MM.1S (cell line): ENCODE data around the gene GCG.

Experiments
- CTCF ChIP-seq: fragments of 300-600 bp; sonication (generic); IDR thresholded peaks from 2 replicates; pipeline ENCODE4 v1.5.1; 2016; ENCODE audit warnings: antibody characterized with exemption, low read length, mixed read lengths
- EZH2 ChIP-seq: fragments of 300-600 bp; sonication (generic); optimal IDR thresholded peaks from 2 replicates; pipeline ENCODE3; 2017; ENCODE audit warnings: low read depth, mild to moderate bottlenecking, antibody characterized with exemption, low read length, mixed read lengths

GRCh38 chr2:162115076-162115475 is 37.0 kb downstream of the GCG start:
- TF ChIP-seq CTCF (no peak), EZH2 (no peak)
